H9 (cell line): Measurements from ENCODE around the gene FBLL1. TPM values are rescaled to one million over a fixed set of nuclear protein-coding genes. Genes with fewer than 3 reads are reported as not detected.
A peak's percentile ranks its signal among the peaks of the same experiment; 100 is the strongest.

Source experiments
- DNase-seq: peaks from one replicate; pipeline ENCODE4 v3.0.0-alpha.2; 2017
- H2AFZ ChIP-seq: one replicate; pipeline ENCODE4 v1.6.1; 2013; ENCODE audit warnings: mild to moderate bottlenecking, low read length, control low read depth, moderate library complexity
- H2AK5ac ChIP-seq: 2 replicates; pipeline ENCODE4 v1.6.1; 2013; ENCODE audit warnings: low read length, control low read depth, mixed read lengths; ENCODE audit not compliant: insufficient read length
- H2BK120ac ChIP-seq: one replicate; pipeline ENCODE4 v1.6.1; 2013; ENCODE audit warnings: low read depth, mild to moderate bottlenecking, low read length, control low read depth, inconsistent platforms; ENCODE audit not compliant: poor library complexity, severe bottlenecking
- H2BK12ac ChIP-seq: 2 replicates; pipeline ENCODE4 v1.6.1; 2013; ENCODE audit warnings: low read length, control low read depth, mixed read lengths, low read depth; ENCODE audit not compliant: insufficient read length
- H2BK15ac ChIP-seq: 2 replicates; pipeline ENCODE4 v1.6.1; 2013; ENCODE audit warnings: low read depth, low read length, control low read depth
- H2BK20ac ChIP-seq: one replicate; pipeline ENCODE4 v1.6.1; 2013; ENCODE audit warnings: low read depth, mild to moderate bottlenecking, low read length, control low read depth, inconsistent platforms; ENCODE audit not compliant: poor library complexity, severe bottlenecking
- H2BK5ac ChIP-seq: 2 replicates; pipeline ENCODE4 v1.6.1; 2013; ENCODE audit warnings: low read length, control low read depth, mixed read lengths; ENCODE audit not compliant: insufficient read length
- H3K14ac ChIP-seq: 2 replicates; pipeline ENCODE4 v1.6.1; 2013; ENCODE audit warnings: low read length, control low read depth; ENCODE audit not compliant: insufficient read depth
- H3K18ac ChIP-seq: 2 replicates; pipeline ENCODE4 v1.6.1; 2013; ENCODE audit warnings: low read depth, mild to moderate bottlenecking, mixed read lengths, low read length, control low read depth; ENCODE audit not compliant: insufficient read length
- H3K23ac ChIP-seq: 2 replicates; pipeline ENCODE4 v1.6.1; 2013; ENCODE audit warnings: low read length, control low read depth, mixed read lengths, low read depth; ENCODE audit not compliant: insufficient read length
- H3K23me2 ChIP-seq: 2 replicates; pipeline ENCODE4 v1.6.1; 2013; ENCODE audit warnings: low read depth, mild to moderate bottlenecking, mixed read lengths, low read length, control low read depth; ENCODE audit not compliant: insufficient read length, poor library complexity, severe bottlenecking
- H3K27ac ChIP-seq: 2 replicates; pipeline ENCODE4 v1.5.1; 2013; ENCODE audit warnings: low read length, control low read depth, mixed read lengths, low read depth; ENCODE audit not compliant: insufficient read length
- H3K27me3 ChIP-seq: 2 replicates; pipeline ENCODE4 v1.6.1; 2013; ENCODE audit warnings: low read length, control low read depth, inconsistent platforms; ENCODE audit not compliant: insufficient read depth
- H3K4ac ChIP-seq: 2 replicates; pipeline ENCODE4 v1.6.1; 2013; ENCODE audit warnings: low read depth, mild to moderate bottlenecking, control low read depth, inconsistent platforms, low read length, moderate library complexity
- H3K4me1 ChIP-seq: 2 replicates; pipeline ENCODE4 v1.6.1; 2013; ENCODE audit warnings: low read length, control low read depth, inconsistent platforms; ENCODE audit not compliant: insufficient read depth
- H3K4me2 ChIP-seq: 2 replicates; pipeline ENCODE4 v1.6.1; 2013; ENCODE audit warnings: low read length, control low read depth, mixed read lengths; ENCODE audit not compliant: insufficient read length, insufficient read depth
- H3K56ac ChIP-seq: 2 replicates; pipeline ENCODE4 v1.6.1; 2013; ENCODE audit warnings: low read depth, mild to moderate bottlenecking, mixed read lengths, low read length, control low read depth; ENCODE audit not compliant: insufficient read length
- H3K79me1 ChIP-seq: 2 replicates; pipeline ENCODE4 v1.6.1; 2013; ENCODE audit warnings: low read depth, mild to moderate bottlenecking, moderate library complexity, low read length, control low read depth, inconsistent platforms; ENCODE audit not compliant: insufficient read depth, poor library complexity, severe bottlenecking
- H3K79me2 ChIP-seq: 2 replicates; pipeline ENCODE4 v1.6.1; 2013; ENCODE audit warnings: low read length, control low read depth, inconsistent platforms; ENCODE audit not compliant: insufficient read depth
- H3K9ac ChIP-seq: 2 replicates; pipeline ENCODE4 v1.6.1; 2013; ENCODE audit warnings: low read length, control low read depth, mixed read lengths; ENCODE audit not compliant: insufficient read length; ENCODE audit errors: extremely low read depth
- H3K9me3 ChIP-seq: one replicate; pipeline ENCODE4 v1.6.1; 2013; ENCODE audit warnings: low read depth, low read length, inconsistent platforms; ENCODE audit not compliant: control insufficient read depth
- H3T11ph ChIP-seq: one replicate; pipeline ENCODE4 v1.6.1; 2013; ENCODE audit warnings: mild to moderate bottlenecking, low read length, control low read depth, inconsistent platforms
- H4K20me1 ChIP-seq: one replicate; pipeline ENCODE4 v1.6.1; 2013; ENCODE audit not compliant: control insufficient read depth, insufficient read length, insufficient read depth
- H4K5ac ChIP-seq: 2 replicates; pipeline ENCODE4 v1.6.1; 2013; ENCODE audit warnings: low read depth, mild to moderate bottlenecking, mixed read lengths, low read length, control low read depth; ENCODE audit not compliant: insufficient read length
- H4K8ac ChIP-seq: replicated peaks from 2 replicates; pipeline ENCODE4 v1.6.1; 2013; ENCODE audit warnings: low read length, control low read depth, mixed read lengths, low read depth; ENCODE audit not compliant: insufficient read length
- H4K91ac ChIP-seq: 2 replicates; pipeline ENCODE4 v1.6.1; 2013; ENCODE audit warnings: low read depth, mild to moderate bottlenecking, moderate library complexity, mixed read lengths, low read length, control low read depth; ENCODE audit not compliant: insufficient read length
- H3K27ac Mint-ChIP-seq, 3 experiments: 2 replicates in 2 of 3; 3 replicates in 1 of 3; pipeline ENCODE4 v1.8.0; 2020 to 2021; ENCODE audit warnings: mixed read lengths in 3 of 3, mild to moderate bottlenecking in 1 of 3, moderate library complexity in 1 of 3
- H3K27me3 Mint-ChIP-seq: 2 replicates; pipeline ENCODE4 v1.8.0; 2021; ENCODE audit warnings: low read depth, mild to moderate bottlenecking, moderate library complexity, mixed read lengths
- H3K36me3 Mint-ChIP-seq, 3 experiments: 2 replicates in 2 of 3; 3 replicates in 1 of 3; pipeline ENCODE4 v1.8.0; 2020 to 2021; ENCODE audit warnings: low read depth in 3 of 3, mixed read lengths in 3 of 3; ENCODE audit not compliant: insufficient read depth in 1 of 3
- H3K4me1 Mint-ChIP-seq, 2 experiments: 2 replicates each; pipeline ENCODE4 v1.8.0; 2020; ENCODE audit warnings: mixed read lengths in 2 of 2
- H3K4me3 Mint-ChIP-seq, 2 experiments: 2 replicates in 1 of 2; 3 replicates in 1 of 2; pipeline ENCODE4 v1.8.0; 2020 to 2021; ENCODE audit warnings: mild to moderate bottlenecking in 2 of 2, mixed read lengths in 2 of 2, moderate library complexity in 1 of 2
- H3K9me3 Mint-ChIP-seq, 2 experiments: 2 replicates in 1 of 2; 3 replicates in 1 of 2; pipeline ENCODE4 v1.8.0; 2020; ENCODE audit warnings: mild to moderate bottlenecking in 2 of 2, mixed read lengths in 2 of 2, moderate library complexity in 1 of 2
- CTCF ChIP-seq: fragments of 200-600 bp; sonication (generic); conservative IDR thresholded peaks from 3 replicates; pipeline ENCODE4 v1.8.0; 2021; ENCODE audit warnings: antibody characterized with exemption, mild to moderate bottlenecking
- WGBS: extraction: QIAGEN DNeasy Blood & Tissue Kit; methylation state at CpG from one replicate; pipeline ENCODE4 v1.1.7; 2013; ENCODE audit warnings: missing lambda C conversion rate, low lambda C conversion rate, mixed read lengths; ENCODE audit not compliant: insufficient read length; ENCODE audit errors: extremely low coverage; 5-methylcytosine and 5-hydroxymethylcytosine counted together
- total RNA-seq: library from RNA; stranded (reverse); gene quantifications from 2 replicates; pipeline ENCODE4 v1.2.1, GENCODE V29; 2021

Gene FBLL1
- total RNA-seq, 1 experiment from 2014 or later: 3.6 TPM

DNA sequence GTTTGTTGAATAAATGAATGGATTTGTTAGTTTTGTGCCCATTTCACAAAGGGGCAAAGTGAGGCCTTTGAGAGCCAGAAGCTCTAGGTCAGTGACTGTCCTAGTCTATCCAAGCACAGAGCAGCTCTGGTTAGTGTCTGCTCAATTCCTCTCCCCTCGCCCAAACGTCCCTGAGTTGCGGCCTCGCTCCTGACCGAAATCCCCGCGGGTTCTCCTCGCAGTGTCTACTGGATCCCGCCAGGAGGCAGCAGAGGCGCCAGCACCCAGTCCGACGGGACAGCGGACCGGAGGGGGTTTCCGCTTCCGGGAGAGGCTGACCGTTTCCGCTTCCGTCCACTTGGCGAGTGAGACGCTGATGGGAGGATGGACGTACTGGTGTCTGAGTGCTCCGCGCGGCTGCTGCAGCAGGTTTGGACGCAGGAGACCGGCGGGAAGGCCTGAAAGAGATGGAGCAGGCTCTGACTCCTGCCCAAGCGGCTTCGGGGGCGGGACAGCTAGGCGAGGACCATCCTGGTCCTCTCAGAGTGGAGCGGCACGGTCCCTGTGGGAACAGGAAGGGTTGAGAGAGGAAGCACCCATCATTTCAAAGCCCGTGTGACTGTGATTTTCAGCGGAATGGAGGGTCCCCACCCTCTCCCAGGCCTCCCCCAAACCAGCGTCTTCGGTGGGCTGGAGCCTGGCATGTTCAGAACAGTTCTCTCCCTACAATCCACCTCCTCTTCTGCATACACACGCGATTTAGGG lies 42.8 kb upstream of the FBLL1 start, which contains the start of gene RARS1:
Gene RARS1, plus strand, starts transcription at position 336 of the 744 bp plus-strand sequence. Its CDS starts 28 bp downstream, at position 364.
- Histone ChIP-seq H3K27ac (no peak within 1 kb of the TSS), H4K91ac (no peak within 1 kb of the TSS), H2BK12ac (no peak within 1 kb of the TSS), H3K79me1 (peaks cover 3% of the 10 kb centered on the region), H3K9ac (peak within 1 kb of the TSS; percentile 67), H2AFZ (no peak within 1 kb of the TSS), H2BK20ac (no peak within 1 kb of the TSS), H3K4ac (no peak within 1 kb of the TSS), H2BK15ac (no peak within 1 kb of the TSS), H3K9me3 (no peaks in the 10 kb centered on the region), H3K27me3 (no peaks in the 10 kb centered on the region), H3K56ac (no peak within 1 kb of the TSS), H4K20me1 (no peaks in the 10 kb centered on the region), H4K8ac (no peak within 1 kb of the TSS), H2AK5ac (no peak within 1 kb of the TSS), H3K18ac (no peak within 1 kb of the TSS), H2BK5ac (no peak within 1 kb of the TSS), H3K4me2 (peak within 1 kb of the TSS; percentile 61), H3K14ac (no peak within 1 kb of the TSS), H3K4me1 (0 out of 2 replicates have a peak, but pooled peaks cover 2% of the 10 kb centered on the region), H3K79me2 (no peaks in the 10 kb centered on the region), H3T11ph (no peak within 1 kb of the TSS), H3K23ac (no peak within 1 kb of the TSS), H4K5ac (no peak within 1 kb of the TSS), H2BK120ac (no peak within 1 kb of the TSS), H3K23me2 (no peaks in the 10 kb centered on the region)
- peak within 1 kb of the TSS; percentile 100 for H3K4me3 Mint-ChIP-seq
- H3K36me3 Mint-ChIP-seq: peaks cover 17 to 31% (median 28%) of the 10 kb centered on the region in 3 experiments
- WGBS: no CpG with 5 or more reads among the region's 40 CpGs
- peaks cover 5% of the 10 kb centered on the region; the same call in 1 of the 2 replicates for H3K27me3 Mint-ChIP-seq
- no peaks in the 10 kb centered on the region for H3K9me3 Mint-ChIP-seq
- H3K27ac Mint-ChIP-seq: peak within 1 kb of the TSS; percentile 96 to 99 (median 97)
- TF ChIP-seq CTCF: peak; percentile 91
- peaks cover 8 to 12% of the 10 kb centered on the region in 2 experiments for H3K4me1 Mint-ChIP-seq
- peak; percentile 96 for DNase-seq
